OCI-LY1 (cell line): Measurements from ENCODE around the gene UNC5A.

Source experiments
- EZH2 ChIP-seq: fragments of 200-600 bp; sonication (generic), shearing (Covaris generic); IDR thresholded peaks from 2 replicates; pipeline ENCODE4 v1.8.0; 2017; ENCODE audit warnings: borderline replicate concordance, mixed run types, mild to moderate bottlenecking, antibody characterized with exemption, low read length, moderate library complexity, mixed read lengths
- TF ChIP-seq, protein P1 (sequence below): fragments of 200-600 bp; sonication (generic), shearing (Covaris generic); IDR thresholded peaks from 2 replicates; pipeline ENCODE4 v1.5.1; 2017; ENCODE audit warnings: mild to moderate bottlenecking, antibody characterized with exemption, low read length, moderate library complexity, mixed read lengths

GRCh38 chr5:176776141-176776865 is 34.1 kb upstream of the UNC5A start:
- TF ChIP-seq, protein P1, sequence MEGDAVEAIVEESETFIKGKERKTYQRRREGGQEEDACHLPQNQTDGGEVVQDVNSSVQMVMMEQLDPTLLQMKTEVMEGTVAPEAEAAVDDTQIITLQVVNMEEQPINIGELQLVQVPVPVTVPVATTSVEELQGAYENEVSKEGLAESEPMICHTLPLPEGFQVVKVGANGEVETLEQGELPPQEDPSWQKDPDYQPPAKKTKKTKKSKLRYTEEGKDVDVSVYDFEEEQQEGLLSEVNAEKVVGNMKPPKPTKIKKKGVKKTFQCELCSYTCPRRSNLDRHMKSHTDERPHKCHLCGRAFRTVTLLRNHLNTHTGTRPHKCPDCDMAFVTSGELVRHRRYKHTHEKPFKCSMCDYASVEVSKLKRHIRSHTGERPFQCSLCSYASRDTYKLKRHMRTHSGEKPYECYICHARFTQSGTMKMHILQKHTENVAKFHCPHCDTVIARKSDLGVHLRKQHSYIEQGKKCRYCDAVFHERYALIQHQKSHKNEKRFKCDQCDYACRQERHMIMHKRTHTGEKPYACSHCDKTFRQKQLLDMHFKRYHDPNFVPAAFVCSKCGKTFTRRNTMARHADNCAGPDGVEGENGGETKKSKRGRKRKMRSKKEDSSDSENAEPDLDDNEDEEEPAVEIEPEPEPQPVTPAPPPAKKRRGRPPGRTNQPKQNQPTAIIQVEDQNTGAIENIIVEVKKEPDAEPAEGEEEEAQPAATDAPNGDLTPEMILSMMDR: no peak
- no peak for TF ChIP-seq EZH2
